ENCODE data around the gene OCEL1. TPM values are rescaled to one million over a fixed set of nuclear protein-coding genes. Genes with fewer than 3 reads are reported as not detected.

The OCEL1 gene
- total and polyA plus RNA-seq, 2 donors (not counting 1 experiment from before 2014, with no cell fraction given): 28.5 to 30.5 TPM

DNA sequence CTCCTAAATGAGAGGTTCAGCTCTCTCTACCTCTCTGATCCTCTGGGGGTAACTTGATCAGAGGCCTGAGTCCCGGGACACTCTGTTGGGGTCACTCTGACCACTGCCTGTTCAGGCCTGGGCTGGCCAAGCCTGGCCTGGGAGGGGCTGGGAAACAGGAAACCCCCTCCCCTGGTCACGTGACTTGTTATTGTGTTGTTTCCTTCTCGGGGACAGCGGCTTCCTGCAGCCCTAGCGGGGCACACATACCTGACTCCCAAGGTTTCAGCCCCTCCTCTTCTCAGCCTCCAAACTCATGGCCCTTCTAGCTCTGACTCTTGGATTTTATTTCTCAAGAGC lies 38.6 kb downstream of the OCEL1 start, which contains the start of gene USHBP1:
Gene USHBP1 (minus strand): TSS at position 105 of the 339 bp plus-strand sequence. CDS start 446 bp downstream, outside the sequence.
- no peak within 1 kb of the TSS for H2AFZ ChIP-seq (ENCODE audit: insufficient read depth, low read depth, low read length, poor library complexity, severe bottlenecking)
- no peaks in the 10 kb centered on the region for H4K20me1 ChIP-seq (ENCODE audit: control insufficient read depth, insufficient read depth, low read length, poor library complexity, severe bottlenecking)
- no peak for DNase-seq
- Mint-ChIP-seq H3K27me3 (no peaks in the 10 kb centered on the region), H3K4me1 (peaks cover 23% of the 10 kb centered on the region), H3K27ac (peak within 1 kb of the TSS; percentile 32), H3K4me3 (peak within 1 kb of the TSS; percentile 49), H3K9me3 (ENCODE audit: insufficient read depth) (no peaks in the 10 kb centered on the region)
- no peak within 1 kb of the TSS for H3K27ac ChIP-seq (ENCODE audit: low read length in 2 of 2)
- ATAC-seq (ENCODE audit: low read depth): no peak
- H3K4me2 ChIP-seq (replicated peaks; ENCODE audit: low read depth, low read length, poor library complexity, severe bottlenecking): no peak within 1 kb of the TSS
- H3K9me3 ChIP-seq (ENCODE audit: control extremely low read depth in 1 of 3, control insufficient read depth in 2 of 3, insufficient read depth in 1 of 3, low read length in 2 of 3): peaks cover 0 to 12% (median 2%) of the 10 kb centered on the region in 3 donors
- no CpG with 5 or more reads among the region's 5 CpGs for WGBS (ENCODE audit: insufficient coverage)
- ChIA-PET POLR2A (interaction anchor here (1.0 kb wide), 1 partner anchor 17 kb away, joined by 3 read pairs; the partner anchor contains the start of gene ANKLE1), CTCF (interaction anchor here (1.0 to 4.9 kb wide), 5 partner anchors 9 to 197 kb away, joined by 3 to 52 read pairs (median 3); partner anchors contain the start of genes ANKLE1 and USE1)
- H3K27me3 ChIP-seq (replicated peaks in 1 of 4; ENCODE audit: control extremely low read depth in 1 of 4, control insufficient read depth in 3 of 4, insufficient read depth in 4 of 4, low read length in 3 of 4): no peaks in the 10 kb centered on the region
- peaks cover 0 to 4% of the 10 kb centered on the region in 2 experiments for H3K36me3 ChIP-seq (replicated peaks in 1 of 2; ENCODE audit: control extremely low read depth in 1 of 2, control insufficient read depth in 1 of 2, extremely low read depth in 1 of 2, insufficient read depth in 2 of 2, low read length in 1 of 2)
- no peak within 1 kb of the TSS for H3K4me3 ChIP-seq (ENCODE audit: control extremely low read depth in 1 of 5, extremely low read depth in 1 of 5, insufficient read depth in 1 of 5, low read depth in 2 of 5, low read length in 4 of 5)
- H3K4me1 ChIP-seq (ENCODE audit: control insufficient read depth in 2 of 2, insufficient read depth in 2 of 2, low read length in 2 of 2): peaks cover 6 to 30% of the 10 kb centered on the region in 2 donors
- intact Hi-C loops (cut with micrococcal nuclease): no loop called here
- H3K79me2 ChIP-seq (ENCODE audit: control insufficient read depth, insufficient read depth, low read length): peaks cover 10% of the 10 kb centered on the region
- no peak within 1 kb of the TSS for H3K9ac ChIP-seq (ENCODE audit: low read length)
- TF ChIP-seq, protein P1, sequence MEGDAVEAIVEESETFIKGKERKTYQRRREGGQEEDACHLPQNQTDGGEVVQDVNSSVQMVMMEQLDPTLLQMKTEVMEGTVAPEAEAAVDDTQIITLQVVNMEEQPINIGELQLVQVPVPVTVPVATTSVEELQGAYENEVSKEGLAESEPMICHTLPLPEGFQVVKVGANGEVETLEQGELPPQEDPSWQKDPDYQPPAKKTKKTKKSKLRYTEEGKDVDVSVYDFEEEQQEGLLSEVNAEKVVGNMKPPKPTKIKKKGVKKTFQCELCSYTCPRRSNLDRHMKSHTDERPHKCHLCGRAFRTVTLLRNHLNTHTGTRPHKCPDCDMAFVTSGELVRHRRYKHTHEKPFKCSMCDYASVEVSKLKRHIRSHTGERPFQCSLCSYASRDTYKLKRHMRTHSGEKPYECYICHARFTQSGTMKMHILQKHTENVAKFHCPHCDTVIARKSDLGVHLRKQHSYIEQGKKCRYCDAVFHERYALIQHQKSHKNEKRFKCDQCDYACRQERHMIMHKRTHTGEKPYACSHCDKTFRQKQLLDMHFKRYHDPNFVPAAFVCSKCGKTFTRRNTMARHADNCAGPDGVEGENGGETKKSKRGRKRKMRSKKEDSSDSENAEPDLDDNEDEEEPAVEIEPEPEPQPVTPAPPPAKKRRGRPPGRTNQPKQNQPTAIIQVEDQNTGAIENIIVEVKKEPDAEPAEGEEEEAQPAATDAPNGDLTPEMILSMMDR (IDR thresholded peaks at IDR 0.05): no peak
- TF ChIP-seq EZH2 (IDR thresholded peaks at IDR 0.05; ENCODE audit: borderline replicate concordance, insufficient read depth, low read depth, low read length, poor library complexity, severe bottlenecking): no peak

DNA sequence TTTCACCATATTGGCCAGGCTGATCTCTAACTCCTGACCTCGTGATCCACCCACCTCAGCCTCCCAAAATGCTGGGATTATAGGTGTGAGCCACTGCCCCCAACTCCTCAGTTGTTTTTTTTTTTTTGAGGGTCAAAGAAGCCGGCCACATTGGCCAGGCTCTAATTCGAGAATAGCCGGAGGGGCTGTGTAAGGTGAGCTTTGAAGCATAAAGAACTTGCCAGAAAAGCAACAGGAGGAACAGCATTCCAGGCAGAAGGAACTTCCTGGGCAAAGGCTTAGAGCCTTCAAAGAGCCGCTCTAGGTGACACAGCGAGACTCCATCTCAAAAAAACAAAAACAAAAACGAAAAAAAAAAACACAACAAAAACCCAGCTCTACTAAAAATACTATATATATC lies 40.0 kb downstream of the OCEL1 start:
- H3K4me3 Mint-ChIP-seq: peak overlapping the region; percentile 84
- H2AFZ ChIP-seq (ENCODE audit: insufficient read depth, low read depth, low read length, poor library complexity, severe bottlenecking): peak overlapping the region; percentile 42
- H4K20me1 ChIP-seq (ENCODE audit: control insufficient read depth, insufficient read depth, low read length, poor library complexity, severe bottlenecking): no peaks in the 10 kb centered on the region
- POLR2A ChIA-PET: interaction anchor here (0.5 to 1.8 kb wide), 10 partner anchors 9 to 1835 kb away, joined by 3 to 12 read pairs (median 6); partner anchors contain the start of genes DDA1, MRPL34 and USE1
- 100% methylated on average over 2 of the region's 7 CpGs for WGBS (ENCODE audit: insufficient coverage)
- TF ChIP-seq, protein P1 (IDR thresholded peaks at IDR 0.05): no peak
- TF ChIP-seq EZH2 (IDR thresholded peaks at IDR 0.05; ENCODE audit: borderline replicate concordance, insufficient read depth, low read depth, low read length, poor library complexity, severe bottlenecking): no peak
- DNase-seq (no peak), ATAC-seq (ENCODE audit: low read depth) (no peak)
- H3K4me1 Mint-ChIP-seq: peaks cover 19% of the 10 kb centered on the region
- H3K36me3 ChIP-seq (replicated peaks in 1 of 2; ENCODE audit: control extremely low read depth in 1 of 2, control insufficient read depth in 1 of 2, extremely low read depth in 1 of 2, insufficient read depth in 2 of 2, low read length in 1 of 2): peaks cover 0 to 8% of the 10 kb centered on the region in 2 experiments
- peak overlapping the region; percentile 85 for H3K4me2 ChIP-seq (replicated peaks; ENCODE audit: low read depth, low read length, poor library complexity, severe bottlenecking)
- CTCF ChIA-PET: interaction anchor here (0.8 to 4.9 kb wide), 9 partner anchors 11 to 551 kb away, joined by 3 to 52 read pairs (median 4); partner anchors contain the start of genes ANKLE1, HAUS8 and MYO9B
- peaks cover 14% of the 10 kb centered on the region for H3K79me2 ChIP-seq (ENCODE audit: control insufficient read depth, insufficient read depth, low read length)
- intact Hi-C loops (cut with micrococcal nuclease): loop anchor here (2.0 kb wide), 1 partner anchor 203 kb away; no protein-coding TSS in a partner anchor
- peak overlapping the region in 1 of 5 experiments; percentile 52 for H3K4me3 ChIP-seq (ENCODE audit: control extremely low read depth in 1 of 5, extremely low read depth in 1 of 5, insufficient read depth in 1 of 5, low read depth in 2 of 5, low read length in 4 of 5)
- H3K4me1 ChIP-seq (ENCODE audit: control insufficient read depth in 2 of 2, insufficient read depth in 2 of 2, low read length in 2 of 2): peaks cover 6 to 25% of the 10 kb centered on the region in 2 donors
- no peaks in the 10 kb centered on the region for H3K9me3 ChIP-seq (ENCODE audit: control extremely low read depth in 1 of 3, control insufficient read depth in 2 of 3, insufficient read depth in 1 of 3, low read length in 2 of 3)
- H3K9me3 Mint-ChIP-seq (ENCODE audit: insufficient read depth): no peaks in the 10 kb centered on the region
- no peak overlapping the region for H3K27ac Mint-ChIP-seq
- H3K27ac ChIP-seq (ENCODE audit: low read length in 2 of 2): peak overlapping the region; percentile 56 to 66
- H3K27me3 Mint-ChIP-seq: no peaks in the 10 kb centered on the region
- H3K9ac ChIP-seq (ENCODE audit: low read length): no peak overlapping the region
- no peaks in the 10 kb centered on the region for H3K27me3 ChIP-seq (replicated peaks in 1 of 4; ENCODE audit: control extremely low read depth in 1 of 4, control insufficient read depth in 3 of 4, insufficient read depth in 4 of 4, low read length in 3 of 4)

Data from B cell (primary cell).